DOHH2 (cell line): ENCODE results near the gene TREH.

Experiments used
- H3F3A ChIP-seq: fragments of 200-600 bp; sonication (generic), shearing (Covaris generic); 2 replicates; pipeline ENCODE4 v1.6.0; 2016; ENCODE audit warnings: antibody characterized with exemption, mild to moderate bottlenecking; ENCODE audit not compliant: control insufficient read depth, insufficient read depth
- H3K27ac ChIP-seq: fragments of 200-600 bp; sonication (generic); 2 replicates; pipeline ENCODE4 v1.5.1; 2014; ENCODE audit warnings: low read depth, mild to moderate bottlenecking, low read length, moderate library complexity
- H3K27me3 ChIP-seq: fragments of 200-600 bp; sonication (generic); 2 replicates; pipeline ENCODE4 v1.6.1; 2014; ENCODE audit warnings: mild to moderate bottlenecking, low read length, mixed read lengths; ENCODE audit not compliant: control insufficient read depth
- H3K36me3 ChIP-seq: fragments of 200-600 bp; sonication (generic); 2 replicates; pipeline ENCODE4 v1.6.1; 2014; ENCODE audit warnings: mild to moderate bottlenecking, low read length, moderate library complexity, mixed read lengths; ENCODE audit not compliant: control insufficient read depth
- H3K4me1 ChIP-seq: fragments of 200-600 bp; sonication (generic); 2 replicates; pipeline ENCODE4 v1.6.1; 2014; ENCODE audit warnings: mild to moderate bottlenecking, low read length, mixed read lengths; ENCODE audit not compliant: control insufficient read depth
- H3K4me2 ChIP-seq: fragments of 200-600 bp; sonication (generic); 2 replicates; pipeline ENCODE4 v1.6.0; 2014; ENCODE audit warnings: mild to moderate bottlenecking, low read length, moderate library complexity
- H3K4me3 ChIP-seq: fragments of 200-600 bp; sonication (generic); 2 replicates; pipeline ENCODE4 v1.5.1; 2014; ENCODE audit warnings: mild to moderate bottlenecking, low read length, mixed read lengths
- H3K79me2 ChIP-seq: fragments of 200-600 bp; sonication (generic); 2 replicates; pipeline ENCODE4 v1.6.1; 2014; ENCODE audit warnings: mild to moderate bottlenecking, low read length, mixed read lengths; ENCODE audit not compliant: control insufficient read depth
- H3K9me2 ChIP-seq: fragments of 200-600 bp; sonication (generic); replicated peaks from 2 replicates; pipeline ENCODE4 v1.6.1; 2014; ENCODE audit warnings: mild to moderate bottlenecking, low read length, mixed read lengths; ENCODE audit not compliant: control insufficient read depth
- H3K9me3 ChIP-seq: fragments of 200-600 bp; sonication (generic); 2 replicates; pipeline ENCODE4 v1.6.1; 2014; ENCODE audit warnings: antibody characterized with exemption, low read length, mixed read lengths; ENCODE audit not compliant: control insufficient read depth, insufficient read depth
- H4K20me1 ChIP-seq: fragments of 200-600 bp; sonication (generic); 2 replicates; pipeline ENCODE4 v1.6.0; 2014; ENCODE audit warnings: low read depth, mild to moderate bottlenecking, antibody characterized with exemption, low read length, moderate library complexity; ENCODE audit not compliant: control insufficient read depth, insufficient read depth
- CTCF ChIP-seq: fragments of 200-600 bp; sonication (generic); IDR thresholded peaks from one replicate; pipeline ENCODE4 v1.5.1; 2014; ENCODE audit warnings: antibody characterized with exemption, mild to moderate bottlenecking, low read depth, low read length; ENCODE audit not compliant: poor library complexity, severe bottlenecking
- EZH2phosphoT487 ChIP-seq: fragments of 200-600 bp; sonication (generic); IDR thresholded peaks from 2 replicates; pipeline ENCODE4 v1.6.1; 2017; ENCODE audit warnings: borderline replicate concordance, mild to moderate bottlenecking, antibody characterized with exemption, low read length, moderate library complexity, mixed read lengths

TREH gene

GRCh38 chr11:118659953-118660680 lies 19.3 kb downstream of the TREH start:
- no peak for TF ChIP-seq EZH2phosphoT487
- TF ChIP-seq CTCF = no peak
- Histone ChIP-seq H3K9me3 (no peaks in the 10 kb centered on the region), H3K36me3 (no peaks in the 10 kb centered on the region), H3K4me1 (0 out of 2 replicates have a peak, but pooled peaks cover 4% of the 10 kb centered on the region), H4K20me1 (no peaks in the 10 kb centered on the region), H3F3A (no peaks in the 10 kb centered on the region), H3K9me2 (no peaks in the 10 kb centered on the region), H3K79me2 (no peaks in the 10 kb centered on the region), H3K4me3 (no peak overlapping the region), H3K27me3 (peaks cover under 1% of the 10 kb centered on the region; the same call in 1 of the 2 replicates), H3K4me2 (peak overlapping the region; percentile 45; the same call in 1 of the 2 replicates), H3K27ac (no peak overlapping the region)

GRCh38 chr11:118659314-118659952 lies 20.0 kb downstream of the TREH start:
- Histone ChIP-seq H3F3A (no peaks in the 10 kb centered on the region), H3K4me3 (peak overlapping the region; percentile 10; the same call in 1 of the 2 replicates), H3K4me1 (0 out of 2 replicates have a peak, but pooled peaks cover 4% of the 10 kb centered on the region), H3K36me3 (no peaks in the 10 kb centered on the region), H3K9me3 (no peaks in the 10 kb centered on the region), H3K27me3 (peaks cover 3% of the 10 kb centered on the region; the same call in 1 of the 2 replicates), H3K4me2 (peak overlapping the region; percentile 45), H3K9me2 (no peaks in the 10 kb centered on the region), H4K20me1 (no peaks in the 10 kb centered on the region), H3K79me2 (no peaks in the 10 kb centered on the region), H3K27ac (no peak overlapping the region)
- TF ChIP-seq CTCF = peak; percentile 97
- TF ChIP-seq EZH2phosphoT487 = no peak

- H3K36me3 ChIP-seq = no peaks in the 10 kb centered on the region
- no peaks in the 10 kb centered on the region for H3K9me3 ChIP-seq
- TF ChIP-seq CTCF (no peak), EZH2phosphoT487 (no peak)
- H3K79me2 ChIP-seq = no peaks in the 10 kb centered on the region
- no peaks in the 10 kb centered on the region for H3K9me2 ChIP-seq
- peaks cover 7% of the 10 kb centered on the region for H3K27me3 ChIP-seq
- no peaks in the 10 kb centered on the region for H3F3A ChIP-seq
- H3K4me1 ChIP-seq = 0 out of 2 replicates have a peak, but pooled peaks cover 4% of the 10 kb centered on the region
- H4K20me1 ChIP-seq = no peaks in the 10 kb centered on the region
- H3K27ac ChIP-seq = no peak overlapping the region
- H3K4me3 ChIP-seq = peak overlapping the region; percentile 10; the same call in 1 of the 2 replicates
- peak overlapping the region; percentile 45 for H3K4me2 ChIP-seq
These were observed 20.8 kb downstream of the TREH start for GRCh38 chr11:118658429-118659313.
